ENCODE data around the gene USP54. TPM values are rescaled to one million over a fixed set of nuclear protein-coding genes. Genes with fewer than 3 reads are reported as not detected.

Gene USP54
- total RNA-seq, 2 experiments from 2014 or later: 3.1 to 4.6 TPM

DNA sequence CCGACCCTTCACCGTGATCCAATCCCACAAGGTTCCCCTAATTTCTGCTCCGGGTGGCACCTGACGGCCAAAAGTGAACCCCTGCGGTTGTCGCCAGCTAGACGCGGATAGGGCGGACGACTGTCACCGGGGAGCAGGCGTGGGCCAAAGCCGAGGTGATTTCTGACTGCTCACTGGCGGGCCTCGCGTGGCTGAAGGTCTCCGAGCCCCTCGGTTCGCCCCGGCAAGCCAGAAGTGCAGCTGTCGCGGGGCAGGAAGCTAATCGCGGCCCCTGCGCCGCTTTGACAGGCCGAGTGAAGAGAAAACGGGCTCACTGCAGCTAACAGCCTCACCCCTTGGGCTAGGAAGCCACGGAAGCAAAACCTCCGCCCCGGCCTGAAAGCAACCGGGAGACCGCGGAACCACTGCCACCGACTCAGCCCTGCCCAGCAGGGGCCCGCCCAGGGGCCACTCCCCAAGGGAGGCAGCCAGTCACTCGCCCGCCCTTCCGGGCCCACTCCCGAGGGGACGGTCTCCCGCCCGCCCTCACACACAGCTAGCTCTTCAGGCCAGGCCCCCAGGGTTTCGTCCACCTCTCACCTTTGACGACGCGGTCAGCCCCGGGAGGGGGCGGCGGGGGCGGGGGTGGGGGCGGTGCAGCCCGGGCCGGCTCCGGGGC, 95.8 kb downstream of the USP54 start:
- ChIA-PET POLR2A (interaction anchor here (0.9 to 2.9 kb wide), 9 partner anchors 12 to 277 kb away, joined by 3 to 14 read pairs (median 4); partner anchors contain the start of genes ANXA7, DNAJC9 and MSS51), CTCF (interaction anchor here (2.4 kb wide), 1 partner anchor 34 kb away, joined by 6 read pairs; no protein-coding TSS in a partner anchor)
- Mint-ChIP-seq H3K9me3 (no peaks in the 10 kb centered on the region), H3K4me3 (peak overlapping the region; percentile 86), H3K36me3 (ENCODE audit: low read depth) (peaks cover 3% of the 10 kb centered on the region), H3K27ac (peak overlapping the region; percentile 89), H3K4me1 (ENCODE audit: low read depth) (peaks cover 44% of the 10 kb centered on the region), H3K27me3 (no peaks in the 10 kb centered on the region)
- intact Hi-C loops (cut with micrococcal nuclease): loop anchor here (10.0 kb wide), 1 partner anchor 251 kb away; the partner anchor contains the start of gene DNAJC9
- TF ChIP-seq, protein P1, sequence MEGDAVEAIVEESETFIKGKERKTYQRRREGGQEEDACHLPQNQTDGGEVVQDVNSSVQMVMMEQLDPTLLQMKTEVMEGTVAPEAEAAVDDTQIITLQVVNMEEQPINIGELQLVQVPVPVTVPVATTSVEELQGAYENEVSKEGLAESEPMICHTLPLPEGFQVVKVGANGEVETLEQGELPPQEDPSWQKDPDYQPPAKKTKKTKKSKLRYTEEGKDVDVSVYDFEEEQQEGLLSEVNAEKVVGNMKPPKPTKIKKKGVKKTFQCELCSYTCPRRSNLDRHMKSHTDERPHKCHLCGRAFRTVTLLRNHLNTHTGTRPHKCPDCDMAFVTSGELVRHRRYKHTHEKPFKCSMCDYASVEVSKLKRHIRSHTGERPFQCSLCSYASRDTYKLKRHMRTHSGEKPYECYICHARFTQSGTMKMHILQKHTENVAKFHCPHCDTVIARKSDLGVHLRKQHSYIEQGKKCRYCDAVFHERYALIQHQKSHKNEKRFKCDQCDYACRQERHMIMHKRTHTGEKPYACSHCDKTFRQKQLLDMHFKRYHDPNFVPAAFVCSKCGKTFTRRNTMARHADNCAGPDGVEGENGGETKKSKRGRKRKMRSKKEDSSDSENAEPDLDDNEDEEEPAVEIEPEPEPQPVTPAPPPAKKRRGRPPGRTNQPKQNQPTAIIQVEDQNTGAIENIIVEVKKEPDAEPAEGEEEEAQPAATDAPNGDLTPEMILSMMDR (IDR thresholded peaks at IDR 0.05): no peak
- DNase-seq (peak; percentile 88), ATAC-seq (peak; percentile 88)

DNA sequence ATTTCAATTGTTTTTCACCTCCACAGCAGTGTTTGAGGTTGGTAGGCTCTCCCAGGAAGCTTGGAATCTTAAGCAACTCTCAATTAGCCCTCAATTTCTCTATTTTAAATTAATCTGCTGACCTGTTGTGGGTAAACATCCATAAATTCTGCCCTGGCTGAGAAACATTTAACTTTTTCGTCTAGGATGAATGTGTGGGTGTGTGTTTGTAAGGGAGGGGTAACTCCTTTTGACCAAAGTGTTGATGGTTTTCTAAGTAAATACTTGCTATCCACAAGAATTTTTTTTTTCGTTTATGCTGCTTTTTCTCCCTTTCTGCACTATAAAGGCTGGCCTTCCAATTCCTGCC, 96.3 kb downstream of the USP54 start:
- CTCF ChIA-PET: interaction anchor here (1.6 to 2.4 kb wide), 2 partner anchors 35 to 150 kb away, joined by 3 to 6 read pairs; no protein-coding TSS in a partner anchor
- peaks cover 5% of the 10 kb centered on the region for H3K36me3 Mint-ChIP-seq (ENCODE audit: low read depth)

DNA sequence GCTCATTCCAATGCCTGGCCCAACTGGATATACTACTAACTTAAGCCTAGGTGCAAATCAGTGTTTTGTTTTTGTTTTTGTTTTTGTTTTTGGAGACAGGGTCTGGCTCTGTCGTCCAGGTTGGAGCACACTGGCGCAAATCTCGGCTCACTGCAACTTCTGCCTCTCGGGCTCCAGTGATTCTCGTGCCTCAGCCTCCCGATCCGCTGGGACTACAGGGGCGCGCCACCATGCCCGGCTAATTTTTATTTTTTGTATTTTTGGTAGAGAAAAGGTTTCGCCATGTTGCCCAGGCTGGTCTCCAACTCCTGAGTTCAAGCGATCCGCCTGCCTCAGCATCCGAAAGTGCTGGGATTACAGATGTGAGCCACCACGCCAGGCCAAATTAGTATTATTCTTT, 96.9 kb downstream of the USP54 start:
- TF ChIP-seq, protein P1 (IDR thresholded peaks at IDR 0.05): no peak
- peaks cover 7% of the 10 kb centered on the region for H3K36me3 Mint-ChIP-seq (ENCODE audit: low read depth)
- CTCF ChIA-PET: interaction anchor here (1.6 to 2.4 kb wide), 2 partner anchors 35 to 150 kb away, joined by 3 to 6 read pairs; no protein-coding TSS in a partner anchor
- H3K27ac Mint-ChIP-seq: peak overlapping the region; percentile 57
- H3K4me1 Mint-ChIP-seq (ENCODE audit: low read depth): peaks cover 51% of the 10 kb centered on the region
- ATAC-seq (no peak), DNase-seq (no peak)
- H3K4me3 Mint-ChIP-seq: peak overlapping the region; percentile 62
- intact Hi-C loops (cut with micrococcal nuclease): loop anchor here (10.0 kb wide), 1 partner anchor 249 kb away; the partner anchor contains the start of gene DNAJC9
- H3K27me3 Mint-ChIP-seq: no peaks in the 10 kb centered on the region
- no peaks in the 10 kb centered on the region for H3K9me3 Mint-ChIP-seq
- POLR2A ChIA-PET: interaction anchor here (1.3 to 2.9 kb wide), 4 partner anchors 12 to 81 kb away, joined by 3 to 14 read pairs (median 4); partner anchors contain the start of gene ANXA7

More for the DNA sequence above, 96.3 kb downstream of the USP54 start:
- POLR2A ChIA-PET: interaction anchor here (1.2 to 2.9 kb wide), 7 partner anchors 13 to 247 kb away, joined by 3 to 14 read pairs (median 4); partner anchors contain the start of genes ANXA7 and DNAJC9
- Mint-ChIP-seq H3K27me3 (no peaks in the 10 kb centered on the region), H3K27ac (peak overlapping the region; percentile 89), H3K4me1 (ENCODE audit: low read depth) (peaks cover 47% of the 10 kb centered on the region), H3K4me3 (peak overlapping the region; percentile 86), H3K9me3 (no peaks in the 10 kb centered on the region)
- ATAC-seq: no peak
- TF ChIP-seq, protein P1 (IDR thresholded peaks at IDR 0.05): no peak
- DNase-seq: no peak
- intact Hi-C loops (cut with micrococcal nuclease): loop anchor here (10.0 kb wide), 1 partner anchor 250 kb away; the partner anchor contains the start of gene DNAJC9

DNA sequence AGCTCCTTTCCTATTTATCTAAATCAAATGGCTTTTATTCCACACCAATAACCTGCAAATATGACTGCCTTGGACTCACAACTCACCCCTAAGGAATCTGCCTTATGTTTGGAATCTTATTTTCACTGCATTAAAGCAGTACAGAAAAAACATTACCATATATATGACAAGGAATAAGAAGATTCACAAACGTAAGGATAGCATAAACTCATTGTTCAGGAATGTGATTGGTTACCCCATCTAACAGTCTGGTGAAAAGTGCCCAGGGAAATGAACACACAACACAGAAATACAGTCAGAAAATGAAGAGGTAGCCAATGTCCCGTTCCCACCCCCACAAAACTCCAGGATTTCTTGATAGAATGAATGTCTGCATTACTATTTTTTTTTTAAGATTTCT, 97.4 kb downstream of the USP54 start:
- ChIA-PET CTCF (interaction anchor here (0.7 to 2.4 kb wide), 4 partner anchors 10 to 1445 kb away, joined by 3 to 6 read pairs (median 4); no protein-coding TSS in a partner anchor), POLR2A (interaction anchor here (0.7 to 1.6 kb wide), 2 partner anchors 14 to 248 kb away, joined by 3 read pairs; no protein-coding TSS in a partner anchor)
- Mint-ChIP-seq H3K4me3 (peak overlapping the region; percentile 62), H3K9me3 (no peaks in the 10 kb centered on the region), H3K27me3 (no peaks in the 10 kb centered on the region), H3K4me1 (ENCODE audit: low read depth) (peaks cover 51% of the 10 kb centered on the region), H3K36me3 (ENCODE audit: low read depth) (peaks cover 7% of the 10 kb centered on the region), H3K27ac (peak overlapping the region; percentile 57)
- DNase-seq: no peak
- ATAC-seq: no peak
- intact Hi-C loops (cut with micrococcal nuclease): loop anchor here (10.0 kb wide), 1 partner anchor 249 kb away; the partner anchor contains the start of gene DNAJC9
- TF ChIP-seq, protein P1 (IDR thresholded peaks at IDR 0.05): no peak

DNA sequence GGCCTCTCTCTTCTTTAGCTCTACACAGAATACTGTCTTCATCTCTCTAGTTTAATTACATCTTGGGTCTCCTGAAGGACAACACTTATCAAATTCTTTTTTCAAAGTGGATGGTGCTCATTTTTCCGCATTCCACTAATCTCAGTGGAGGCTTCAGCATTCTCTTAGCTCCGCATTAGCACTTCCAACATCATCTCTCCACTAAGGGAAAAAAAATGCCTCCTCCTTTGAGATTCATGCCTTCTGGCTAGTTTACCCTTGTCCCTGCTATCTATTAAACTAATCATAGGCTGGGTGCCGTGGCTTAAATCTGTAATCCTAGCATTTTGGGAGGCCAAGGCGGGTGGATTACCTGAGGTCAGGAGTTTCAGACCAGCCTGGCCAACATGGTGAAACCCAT, 104.5 kb downstream of the USP54 start:
- TF ChIP-seq, protein P1 (IDR thresholded peaks at IDR 0.05): no peak
- ChIA-PET POLR2A (no interaction called here), CTCF (no interaction called here)
- intact Hi-C loops (cut with micrococcal nuclease): no loop called here
- Mint-ChIP-seq H3K27me3 (no peaks in the 10 kb centered on the region), H3K36me3 (ENCODE audit: low read depth) (peaks cover 22% of the 10 kb centered on the region), H3K27ac (no peak overlapping the region), H3K9me3 (no peaks in the 10 kb centered on the region), H3K4me1 (ENCODE audit: low read depth) (peaks cover 16% of the 10 kb centered on the region), H3K4me3 (no peak overlapping the region)
- DNase-seq: no peak
- no peak for ATAC-seq

Measured in activated CD8-positive, alpha-beta T cell treated with anti-CD3 and anti-CD28 coated beads for 36 hours (primary cell).